SK-N-SH treated with all-trans-retinoic acid at 6 μM for 48 hours (cell line): ENCODE results near the gene SNX10.

ENCODE experiments used
- ATAC-seq: fragments of 200-7000 bp; cut with Tn5 transposase; 3 replicates; pipeline ENCODE4 v1.9.1; 2020; ENCODE audit warnings: mild to moderate bottlenecking, moderate library complexity
- ARNTL ChIP-seq: fragments of 450-650 bp; formaldehyde crosslinking; IDR thresholded peaks from 2 replicates; pipeline ENCODE4 v1.5.0; 2020; ENCODE audit warnings: low read depth, mild to moderate bottlenecking, moderate library complexity, borderline replicate concordance
- BACH2 ChIP-seq: fragments of 250-450 bp; sonication (Bioruptor Pico); IDR thresholded peaks from 2 replicates; pipeline ENCODE4 v1.9.0; 2021; ENCODE audit warnings: mild to moderate bottlenecking, borderline replicate concordance
- CREB5 ChIP-seq: fragments of 250-450 bp; sonication (Bioruptor Pico); IDR thresholded peaks from 2 replicates; pipeline ENCODE4 v1.5.1; 2020; ENCODE audit warnings: low read depth, mild to moderate bottlenecking, moderate library complexity
- CSDC2 ChIP-seq: fragments of 250-450 bp; sonication (Bioruptor Pico); IDR thresholded peaks from 2 replicates; pipeline ENCODE4 v1.5.0; 2020; ENCODE audit warnings: mild to moderate bottlenecking, moderate library complexity
- CSRNP3 ChIP-seq: fragments of 250-450 bp; sonication (Bioruptor Pico); IDR thresholded peaks from 2 replicates; pipeline ENCODE4 v1.5.1; 2021; ENCODE audit warnings: mild to moderate bottlenecking, moderate library complexity
- ESRRG ChIP-seq: fragments of 250-450 bp; sonication (Bioruptor Pico); IDR thresholded peaks from 2 replicates; pipeline ENCODE4 v1.6.1; 2021; ENCODE audit warnings: mild to moderate bottlenecking
- OSR1 ChIP-seq: fragments of 250-450 bp; sonication (Bioruptor Pico); IDR thresholded peaks from 2 replicates; pipeline ENCODE4 v1.8.0; 2022; ENCODE audit warnings: moderate library complexity, mild to moderate bottlenecking, inconsistent platforms
- PATZ1 ChIP-seq: fragments of 250-450 bp; sonication (Bioruptor Pico); IDR thresholded peaks from 2 replicates; pipeline ENCODE4 v1.8.0; 2020; ENCODE audit warnings: mild to moderate bottlenecking, moderate library complexity, borderline replicate concordance
- PPARA ChIP-seq: fragments of 250-450 bp; sonication (Bioruptor Pico); IDR thresholded peaks from 2 replicates; pipeline ENCODE4 v1.5.0; 2020; ENCODE audit warnings: mild to moderate bottlenecking, borderline replicate concordance
- RARB ChIP-seq: fragments of 250-450 bp; sonication (Bioruptor Pico); IDR thresholded peaks from 2 replicates; pipeline ENCODE4 v1.8.0; 2021; ENCODE audit warnings: mild to moderate bottlenecking, moderate library complexity
- SNAI2 ChIP-seq: fragments of 250-450 bp; sonication (Bioruptor Pico); IDR thresholded peaks from 2 replicates; pipeline ENCODE4 v1.5.0; 2020; ENCODE audit warnings: mild to moderate bottlenecking, moderate library complexity
- TCF4 ChIP-seq: fragments of 250-450 bp; sonication (Bioruptor Pico); IDR thresholded peaks from 2 replicates; pipeline ENCODE4 v1.8.0; 2021; ENCODE audit warnings: mild to moderate bottlenecking, moderate library complexity, borderline replicate concordance
- TOX ChIP-seq: fragments of 250-450 bp; sonication (Bioruptor Pico); IDR thresholded peaks from 2 replicates; pipeline ENCODE4 v1.8.0; 2021; ENCODE audit warnings: mild to moderate bottlenecking, moderate library complexity, borderline replicate concordance
- TSHZ2 ChIP-seq: fragments of 250-450 bp; sonication (Bioruptor Pico); IDR thresholded peaks from 2 replicates; pipeline ENCODE4 v1.5.0; 2020; ENCODE audit warnings: mild to moderate bottlenecking, moderate library complexity
- ZC3H10 ChIP-seq: fragments of 250-450 bp; sonication (Bioruptor Pico); IDR thresholded peaks from 2 replicates; pipeline ENCODE4 v1.5.1; 2021; ENCODE audit warnings: mild to moderate bottlenecking, moderate library complexity
- ZFP3 ChIP-seq: fragments of 250-450 bp; sonication (Bioruptor Pico); IDR thresholded peaks from 2 replicates; pipeline ENCODE4 v1.5.0; 2020; ENCODE audit warnings: mild to moderate bottlenecking, moderate library complexity
- ZNF565 ChIP-seq: fragments of 450-650 bp; formaldehyde crosslinking; conservative IDR thresholded peaks from 2 replicates; pipeline ENCODE4 v1.5.0; 2020; ENCODE audit warnings: low read depth, mild to moderate bottlenecking, moderate library complexity
- ZNF70 ChIP-seq: fragments of 450-650 bp; formaldehyde crosslinking; IDR thresholded peaks from 2 replicates; pipeline ENCODE4 v1.5.0; 2020; ENCODE audit warnings: mild to moderate bottlenecking, moderate library complexity

The SNX10 gene

GRCh38 chr7:26356929-26357798, 65.5 kb downstream of the SNX10 start (continued):
- TF ChIP-seq ZC3H10 (CRISPR knock-in tag) (no peak), CSRNP3 (CRISPR knock-in tag) (no peak), PATZ1 (no peak), PPARA (CRISPR knock-in tag) (no peak), CSDC2 (no peak)

- no peak for ATAC-seq
- no peak for TF ChIP-seq TOX (CRISPR knock-in tag)
- no peak for TF ChIP-seq ESRRG (CRISPR knock-in tag)
- no peak for TF ChIP-seq TCF4 (CRISPR knock-in tag)
- TF ChIP-seq OSR1 (CRISPR knock-in tag) = no peak
- TF ChIP-seq BACH2 = no peak
- TF ChIP-seq ZFP3 (CRISPR knock-in tag) = no peak
- TF ChIP-seq RARB = no peak
- no peak for TF ChIP-seq CSRNP3 (CRISPR knock-in tag)
- no peak for TF ChIP-seq ZNF70
- TF ChIP-seq SNAI2 (CRISPR knock-in tag) = no peak
- no peak for TF ChIP-seq ARNTL (CRISPR knock-in tag)
- no peak for TF ChIP-seq PATZ1
- no peak for TF ChIP-seq ZC3H10 (CRISPR knock-in tag)
Measured at GRCh38 chr7:26357799-26358151, 66.1 kb downstream of the SNX10 start.

DNA sequence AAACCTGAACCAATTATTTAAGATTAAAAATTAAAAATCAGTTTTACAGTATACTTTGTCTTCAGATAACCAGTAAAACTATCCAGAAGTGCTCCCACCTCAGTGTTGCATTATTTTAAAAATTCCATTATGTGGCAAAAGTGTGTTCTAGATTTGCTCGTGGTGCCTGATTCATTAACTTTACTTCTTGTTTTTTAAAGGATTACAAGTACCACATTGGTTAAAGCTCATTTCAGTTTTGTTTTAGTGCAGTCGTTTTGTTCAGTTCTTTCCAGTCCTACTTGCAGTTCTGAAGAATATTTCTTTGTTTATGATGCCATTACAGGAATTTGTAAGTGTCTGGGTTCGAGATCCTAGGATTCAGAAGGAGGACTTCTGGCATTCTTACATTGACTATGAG, 69.0 kb downstream of the SNX10 start:
- TF ChIP-seq TCF4 (CRISPR knock-in tag) (no peak), PATZ1 (no peak), BACH2 (no peak), ZNF565 (CRISPR knock-in tag) (no peak), ZNF70 (no peak)
- no peak for ATAC-seq

DNA sequence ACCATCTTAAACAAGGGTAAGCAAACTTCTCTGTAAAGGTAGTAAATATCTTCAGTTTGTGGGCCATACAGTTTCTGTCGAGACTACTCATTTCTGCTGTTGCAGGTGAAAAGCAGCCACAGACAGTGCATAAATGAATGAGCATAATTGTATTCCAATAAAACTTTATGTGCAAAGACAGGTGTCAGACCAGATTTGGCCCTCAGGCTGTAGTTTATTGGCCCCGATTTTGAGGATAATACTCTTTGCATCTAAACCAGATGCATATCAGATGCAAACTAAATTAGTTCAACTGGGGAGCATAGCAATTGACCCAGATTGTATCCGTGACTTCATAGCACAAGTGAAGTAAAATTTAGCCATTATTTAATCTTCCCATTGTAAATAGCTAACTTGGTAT, 70.0 kb downstream of the SNX10 start:
- ATAC-seq = no peak
- TF ChIP-seq ARNTL (CRISPR knock-in tag) = no peak
- no peak for TF ChIP-seq TCF4 (CRISPR knock-in tag)
- TF ChIP-seq OSR1 (CRISPR knock-in tag) = no peak
- no peak for TF ChIP-seq TSHZ2 (CRISPR knock-in tag)
- TF ChIP-seq SNAI2 (CRISPR knock-in tag) = no peak
- TF ChIP-seq RARB = no peak
- TF ChIP-seq PPARA (CRISPR knock-in tag) = no peak
- TF ChIP-seq PATZ1 = no peak
- TF ChIP-seq CREB5 (CRISPR knock-in tag) = no peak
- no peak for TF ChIP-seq ESRRG (CRISPR knock-in tag)
- no peak for TF ChIP-seq BACH2
- no peak for TF ChIP-seq ZC3H10 (CRISPR knock-in tag)
